ENCODE results near the gene CHRNB1. TPM values are rescaled to one million over a fixed set of nuclear protein-coding genes. Genes with fewer than 3 reads are reported as not detected.

Gene CHRNB1
- total RNA-seq, 1 experiment from 2014 or later = 7.8 TPM

GRCh38 chr17:7418472-7419152, 26.2 kb upstream of the CHRNB1 start:
- no peaks in the 10 kb centered on the region for H3K9me3 Mint-ChIP-seq (ENCODE audit: unreplicated experiment)
- TF ChIP-seq CTCF (IDR thresholded peaks at IDR 0.05; ENCODE audit: unreplicated experiment) = no peak
- intact Hi-C loops (cut with micrococcal nuclease) = no loop called here
- ChIA-PET POLR2A (interaction anchor here (0.6 kb wide), 1 partner anchor 34 kb away, joined by 3 read pairs; no protein-coding TSS in a partner anchor), CTCF (interaction anchor here (0.6 kb wide), 1 partner anchor 157 kb away, joined by 3 read pairs; no protein-coding TSS in a partner anchor)
- no TSS peak for BruUV-seq (replicated peaks)
- no peak overlapping the region for H3K4me3 Mint-ChIP-seq (ENCODE audit: unreplicated experiment)
- H3K27me3 Mint-ChIP-seq (ENCODE audit: insufficient read depth, unreplicated experiment) = no peaks in the 10 kb centered on the region
- no peaks in the 10 kb centered on the region for H3K36me3 Mint-ChIP-seq (ENCODE audit: insufficient read depth, unreplicated experiment)
- peaks cover 5% of the 10 kb centered on the region for H3K4me1 Mint-ChIP-seq (ENCODE audit: insufficient read depth, unreplicated experiment)
- H3K27ac Mint-ChIP-seq (ENCODE audit: low read depth, unreplicated experiment) = no peak overlapping the region
- DNase-seq (ENCODE audit: unreplicated experiment) = no peak

GRCh38 chr17:7419819-7420610, 24.8 kb upstream of the CHRNB1 start, which contains the start of gene SPEM1:
TSS of gene SPEM1 (plus strand) at chr17:7420324. CDS start at chr17:7420385, 61 bp downstream.
- Mint-ChIP-seq H3K4me3 (ENCODE audit: unreplicated experiment) (no peak within 1 kb of the TSS), H3K36me3 (ENCODE audit: insufficient read depth, unreplicated experiment) (no peaks in the 10 kb centered on the region), H3K9me3 (ENCODE audit: unreplicated experiment) (no peaks in the 10 kb centered on the region), H3K27me3 (ENCODE audit: insufficient read depth, unreplicated experiment) (no peaks in the 10 kb centered on the region), H3K4me1 (ENCODE audit: insufficient read depth, unreplicated experiment) (peaks cover 5% of the 10 kb centered on the region), H3K27ac (ENCODE audit: low read depth, unreplicated experiment) (no peak within 1 kb of the TSS)
- intact Hi-C loops (cut with micrococcal nuclease) = no loop called here
- POLR2A ChIA-PET = interaction anchor here (1.2 to 1.3 kb wide), 3 partner anchors 16 to 55 kb away, joined by 3 to 6 read pairs (median 3); no protein-coding TSS in a partner anchor
- TF ChIP-seq CTCF (IDR thresholded peaks at IDR 0.05; ENCODE audit: unreplicated experiment) = no peak
- CTCF ChIA-PET = interaction anchor here (0.6 kb wide), 1 partner anchor 159 kb away, joined by 3 read pairs; no protein-coding TSS in a partner anchor
- BruUV-seq (replicated peaks) = no TSS peak
- DNase-seq (ENCODE audit: unreplicated experiment) = no peak

- H3K27ac Mint-ChIP-seq (ENCODE audit: low read depth, unreplicated experiment) = no peak overlapping the region
- H3K4me3 Mint-ChIP-seq (ENCODE audit: unreplicated experiment) = no peak overlapping the region
- POLR2A ChIA-PET = interaction anchor here (1.2 to 1.3 kb wide), 2 partner anchors 15 to 18 kb away, joined by 3 to 6 read pairs; no protein-coding TSS in a partner anchor
- CTCF ChIA-PET = interaction anchor here (0.7 kb wide), 1 partner anchor 65 kb away, joined by 3 read pairs; no protein-coding TSS in a partner anchor
- intact Hi-C loops (cut with micrococcal nuclease) = no loop called here
- no peaks in the 10 kb centered on the region for H3K9me3 Mint-ChIP-seq (ENCODE audit: unreplicated experiment)
- H3K36me3 Mint-ChIP-seq (ENCODE audit: insufficient read depth, unreplicated experiment) = no peaks in the 10 kb centered on the region
- H3K4me1 Mint-ChIP-seq (ENCODE audit: insufficient read depth, unreplicated experiment) = peaks cover 5% of the 10 kb centered on the region
- H3K27me3 Mint-ChIP-seq (ENCODE audit: insufficient read depth, unreplicated experiment) = no peaks in the 10 kb centered on the region
- BruUV-seq (replicated peaks) = no TSS peak
- no peak for DNase-seq (ENCODE audit: unreplicated experiment)
- no peak for TF ChIP-seq CTCF (IDR thresholded peaks at IDR 0.05; ENCODE audit: unreplicated experiment)
Observed at GRCh38 chr17:7421186-7421585, 23.7 kb upstream of the CHRNB1 start.

- POLR2A ChIA-PET = interaction anchor here (1.1 kb wide), 1 partner anchor 19 kb away, joined by 5 read pairs; the partner anchor contains the start of gene TMEM256
- CTCF ChIA-PET = interaction anchor here (0.6 to 2.7 kb wide), 2 partner anchors 13 to 322 kb away, joined by 3 to 16 read pairs; no protein-coding TSS in a partner anchor
- no peak for DNase-seq (ENCODE audit: unreplicated experiment)
- H3K4me3 Mint-ChIP-seq (ENCODE audit: unreplicated experiment) = no peak overlapping the region
- intact Hi-C loops (cut with micrococcal nuclease) = no loop called here
- TF ChIP-seq CTCF (IDR thresholded peaks at IDR 0.05; ENCODE audit: unreplicated experiment) = no peak
- no peak overlapping the region for H3K27ac Mint-ChIP-seq (ENCODE audit: low read depth, unreplicated experiment)
- H3K36me3 Mint-ChIP-seq (ENCODE audit: insufficient read depth, unreplicated experiment) = no peaks in the 10 kb centered on the region
- H3K9me3 Mint-ChIP-seq (ENCODE audit: unreplicated experiment) = no peaks in the 10 kb centered on the region
- no peaks in the 10 kb centered on the region for H3K4me1 Mint-ChIP-seq (ENCODE audit: insufficient read depth, unreplicated experiment)
- H3K27me3 Mint-ChIP-seq (ENCODE audit: insufficient read depth, unreplicated experiment) = no peaks in the 10 kb centered on the region
- BruUV-seq (replicated peaks) = no TSS peak
Observed at GRCh38 chr17:7423679-7424078, 21.2 kb upstream of the CHRNB1 start.

All from MCF 10A (cell line).